SK-N-SH treated with all-trans-retinoic acid at 6 μM for 48 hours (cell line): ENCODE data around the gene DRG2.

ENCODE experiments used
- ATAC-seq: fragments of 200-7000 bp; cut with Tn5 transposase; 3 replicates; pipeline ENCODE4 v1.9.1; 2020; ENCODE audit warnings: mild to moderate bottlenecking, moderate library complexity
- ARNTL ChIP-seq: fragments of 450-650 bp; formaldehyde crosslinking; IDR thresholded peaks from 2 replicates; pipeline ENCODE4 v1.5.0; 2020; ENCODE audit warnings: low read depth, mild to moderate bottlenecking, moderate library complexity, borderline replicate concordance
- BACH2 ChIP-seq: fragments of 250-450 bp; sonication (Bioruptor Pico); IDR thresholded peaks from 2 replicates; pipeline ENCODE4 v1.9.0; 2021; ENCODE audit warnings: mild to moderate bottlenecking, borderline replicate concordance
- CREB5 ChIP-seq: fragments of 250-450 bp; sonication (Bioruptor Pico); IDR thresholded peaks from 2 replicates; pipeline ENCODE4 v1.5.1; 2020; ENCODE audit warnings: low read depth, mild to moderate bottlenecking, moderate library complexity
- CSRNP3 ChIP-seq: fragments of 250-450 bp; sonication (Bioruptor Pico); IDR thresholded peaks from 2 replicates; pipeline ENCODE4 v1.5.1; 2021; ENCODE audit warnings: mild to moderate bottlenecking, moderate library complexity
- GLIS3 ChIP-seq: fragments of 250-450 bp; sonication (Bioruptor Pico); IDR thresholded peaks from 2 replicates; pipeline ENCODE4 v1.5.0; 2020; ENCODE audit warnings: mild to moderate bottlenecking, moderate library complexity
- OSR1 ChIP-seq: fragments of 250-450 bp; sonication (Bioruptor Pico); IDR thresholded peaks from 2 replicates; pipeline ENCODE4 v1.8.0; 2022; ENCODE audit warnings: moderate library complexity, mild to moderate bottlenecking, inconsistent platforms
- PATZ1 ChIP-seq: fragments of 250-450 bp; sonication (Bioruptor Pico); IDR thresholded peaks from 2 replicates; pipeline ENCODE4 v1.8.0; 2020; ENCODE audit warnings: mild to moderate bottlenecking, moderate library complexity, borderline replicate concordance
- POU6F1 ChIP-seq: fragments of 250-450 bp; sonication (Bioruptor Pico); IDR thresholded peaks from 2 replicates; pipeline ENCODE4 v1.8.0; 2021; ENCODE audit warnings: low read depth, mild to moderate bottlenecking, moderate library complexity, borderline replicate concordance
- PPARA ChIP-seq: fragments of 250-450 bp; sonication (Bioruptor Pico); IDR thresholded peaks from 2 replicates; pipeline ENCODE4 v1.5.0; 2020; ENCODE audit warnings: mild to moderate bottlenecking, borderline replicate concordance
- RARB ChIP-seq: fragments of 250-450 bp; sonication (Bioruptor Pico); IDR thresholded peaks from 2 replicates; pipeline ENCODE4 v1.8.0; 2021; ENCODE audit warnings: mild to moderate bottlenecking, moderate library complexity
- SNAI2 ChIP-seq: fragments of 250-450 bp; sonication (Bioruptor Pico); IDR thresholded peaks from 2 replicates; pipeline ENCODE4 v1.5.0; 2020; ENCODE audit warnings: mild to moderate bottlenecking, moderate library complexity
- TCF4 ChIP-seq: fragments of 250-450 bp; sonication (Bioruptor Pico); IDR thresholded peaks from 2 replicates; pipeline ENCODE4 v1.8.0; 2021; ENCODE audit warnings: mild to moderate bottlenecking, moderate library complexity, borderline replicate concordance
- TOX ChIP-seq: fragments of 250-450 bp; sonication (Bioruptor Pico); IDR thresholded peaks from 2 replicates; pipeline ENCODE4 v1.8.0; 2021; ENCODE audit warnings: mild to moderate bottlenecking, moderate library complexity, borderline replicate concordance
- TSHZ2 ChIP-seq: fragments of 250-450 bp; sonication (Bioruptor Pico); IDR thresholded peaks from 2 replicates; pipeline ENCODE4 v1.5.0; 2020; ENCODE audit warnings: mild to moderate bottlenecking, moderate library complexity
- ZFP3 ChIP-seq: fragments of 250-450 bp; sonication (Bioruptor Pico); IDR thresholded peaks from 2 replicates; pipeline ENCODE4 v1.5.0; 2020; ENCODE audit warnings: mild to moderate bottlenecking, moderate library complexity
- ZFP30 ChIP-seq: fragments of 450-650 bp; formaldehyde crosslinking; IDR thresholded peaks from 2 replicates; pipeline ENCODE4 v1.5.0; 2022; ENCODE audit warnings: mild to moderate bottlenecking, moderate library complexity
- ZNF565 ChIP-seq: fragments of 450-650 bp; formaldehyde crosslinking; conservative IDR thresholded peaks from 2 replicates; pipeline ENCODE4 v1.5.0; 2020; ENCODE audit warnings: low read depth, mild to moderate bottlenecking, moderate library complexity
- ZNF70 ChIP-seq: fragments of 450-650 bp; formaldehyde crosslinking; IDR thresholded peaks from 2 replicates; pipeline ENCODE4 v1.5.0; 2020; ENCODE audit warnings: mild to moderate bottlenecking, moderate library complexity
- ZNF8 ChIP-seq: fragments of 450-650 bp; formaldehyde crosslinking; IDR thresholded peaks from 2 replicates; pipeline ENCODE4 v1.5.0; 2020; ENCODE audit warnings: mild to moderate bottlenecking, moderate library complexity

Gene DRG2

GRCh38 chr17:18038861-18039534, 48.8 kb upstream of the DRG2 start, which contains the start of the genes ATPAF2 and GID4:
Gene ATPAF2, minus strand, starts transcription at chr17:18039168. Its CDS starts 155 bp downstream, at chr17:18039013.
Gene GID4, plus strand, starts transcription at chr17:18039408. Its CDS starts 57 bp downstream, at chr17:18039465.
- TF ChIP-seq PPARA (CRISPR knock-in tag) (no peak), SNAI2 (CRISPR knock-in tag) (no peak), ZFP3 (CRISPR knock-in tag) (no peak), POU6F1 (CRISPR knock-in tag) (no peak), PATZ1 (CRISPR knock-in tag) (no peak), RARB (no peak), ARNTL (CRISPR knock-in tag) (no peak), CREB5 (no peak), TOX (CRISPR knock-in tag) (no peak), ZNF565 (CRISPR knock-in tag) (no peak), ZFP30 (no peak), TSHZ2 (CRISPR knock-in tag) (no peak), OSR1 (CRISPR knock-in tag) (no peak), TCF4 (CRISPR knock-in tag) (no peak), BACH2 (CRISPR knock-in tag) (no peak), CSRNP3 (CRISPR knock-in tag) (no peak), GLIS3 (CRISPR knock-in tag) (no peak), ZNF70 (no peak)
- ATAC-seq, result peak; percentile 94

GRCh38 chr17:18039535-18040260, 48.0 kb upstream of the DRG2 start:
- TF ChIP-seq OSR1 (CRISPR knock-in tag), result no peak
- no peak for TF ChIP-seq GLIS3 (CRISPR knock-in tag)
- TF ChIP-seq BACH2 (CRISPR knock-in tag), result no peak
- no peak for TF ChIP-seq POU6F1 (CRISPR knock-in tag)
- TF ChIP-seq ZNF8 (CRISPR knock-in tag), result no peak
- no peak for TF ChIP-seq TCF4 (CRISPR knock-in tag)
- TF ChIP-seq PPARA (CRISPR knock-in tag), result no peak
- ATAC-seq, result peak; percentile 53
